HEK293 (cell line): Measurements from ENCODE around the gene PRM3.

Experiments used
- CTCF ChIA-PET: fragments of 350-600 bp; formaldehyde crosslinking; extraction: SDS; loops from one replicate; lab custom pipeline; 2021; ENCODE audit warnings: antibody characterized with exemption; lab: Yijun Ruan, JAX
- POLR2A ChIA-PET: fragments of 300-600 bp; formaldehyde crosslinking; extraction: SDS; loops from one replicate; lab custom pipeline; 2020; ENCODE audit warnings: antibody characterized with exemption, inconsistent platforms; lab: Yijun Ruan, JAX
- H3K27ac ChIP-seq: fragments of 200-500 bp; sonication (Bioruptor generic); 2 replicates; pipeline ENCODE4 v1.5.1; 2014; ENCODE audit warnings: low read depth, low read length, control low read depth, inconsistent platforms; ENCODE audit errors: extremely low read depth
- H3K36me3 ChIP-seq, 2 experiments: fragments of 200-500 bp in 1 of 2; sonication (Bioruptor generic) in 1 of 2; 1 replicate in 1 of 2; 2 replicates in 1 of 2; pipeline ENCODE4 v1.5.1; 2014 to 2017; ENCODE audit warnings: inconsistent platforms in 2 of 2, low read length in 2 of 2; ENCODE audit not compliant: control insufficient read depth in 2 of 2, insufficient read depth in 1 of 2
- H3K4me1 ChIP-seq: fragments of 200-500 bp; sonication (Bioruptor generic); 2 replicates; pipeline ENCODE4 v1.5.1; 2014; ENCODE audit warnings: mild to moderate bottlenecking, low read length, inconsistent platforms; ENCODE audit not compliant: control insufficient read depth, insufficient read depth
- H3K4me3 ChIP-seq: 2 replicates; pipeline ENCODE4 v1.5.1; 2011; ENCODE audit warnings: low read depth, mild to moderate bottlenecking, control low read depth, low read length, moderate library complexity
- H3K9me3 ChIP-seq: fragments of 200-500 bp; sonication (Bioruptor generic); 2 replicates; pipeline ENCODE4 v1.5.1; 2014; ENCODE audit warnings: low read depth, low read length, inconsistent platforms; ENCODE audit not compliant: control insufficient read depth, insufficient read depth
- HOXD13 ChIP-seq: sonication (generic); formaldehyde crosslinking; IDR thresholded peaks from 2 replicates; pipeline ENCODE4 v1.8.0; 2022; ENCODE audit warnings: missing genetic modification reagents, borderline replicate concordance
- KLF16 ChIP-seq: fragments of 450-650 bp; formaldehyde crosslinking; IDR thresholded peaks from 2 replicates; pipeline ENCODE4 v1.5.1; 2017; ENCODE audit warnings: missing biosample characterization, missing genetic modification characterization
- KLF9 ChIP-seq: fragments of 450-650 bp; formaldehyde crosslinking; IDR thresholded peaks from 2 replicates; pipeline ENCODE4 v1.5.1; 2016; ENCODE audit warnings: missing biosample characterization, missing genetic modification characterization, low read depth
- OSR2 ChIP-seq: fragments of 450-650 bp; formaldehyde crosslinking; IDR thresholded peaks from 2 replicates; pipeline ENCODE4 v1.5.1; 2016; ENCODE audit warnings: missing biosample characterization, missing genetic modification characterization
- SP7 ChIP-seq: fragments of 450-650 bp; formaldehyde crosslinking; IDR thresholded peaks from 2 replicates; pipeline ENCODE4 v1.5.1; 2016; ENCODE audit warnings: missing biosample characterization, missing genetic modification characterization
- WT1 ChIP-seq: fragments of 450-650 bp; formaldehyde crosslinking; IDR thresholded peaks from 2 replicates; pipeline ENCODE4 v1.5.1; 2016; ENCODE audit warnings: missing biosample characterization, missing genetic modification characterization
- ZNF114 ChIP-seq: fragments of 450-650 bp; formaldehyde crosslinking; IDR thresholded peaks from 2 replicates; pipeline ENCODE4 v1.5.0; 2017; ENCODE audit warnings: missing biosample characterization, missing genetic modification characterization
- ZNF146 ChIP-seq: fragments of 450-650 bp; formaldehyde crosslinking; IDR thresholded peaks from 2 replicates; pipeline ENCODE4 v1.5.1; 2016; ENCODE audit warnings: missing biosample characterization, missing genetic modification characterization
- ZNF19 ChIP-seq: fragments of 450-650 bp; formaldehyde crosslinking; IDR thresholded peaks from 2 replicates; pipeline ENCODE4; 2016; ENCODE audit warnings: missing biosample characterization, missing genetic modification characterization, low read depth
- ZNF394 ChIP-seq: fragments of 450-650 bp; formaldehyde crosslinking; IDR thresholded peaks from 2 replicates; pipeline ENCODE4 v1.5.1; 2016; ENCODE audit warnings: missing biosample characterization, missing genetic modification characterization, mild to moderate bottlenecking, moderate library complexity, borderline replicate concordance
- ZNF416 ChIP-seq: fragments of 450-650 bp; formaldehyde crosslinking; IDR thresholded peaks from 2 replicates; pipeline ENCODE4 v1.5.1; 2016; ENCODE audit warnings: missing biosample characterization, missing genetic modification characterization
- ZNF585B ChIP-seq: fragments of 450-650 bp; formaldehyde crosslinking; IDR thresholded peaks from 2 replicates; pipeline ENCODE4 v1.5.1; 2016; ENCODE audit warnings: missing biosample characterization, missing genetic modification characterization
- ZNF776 ChIP-seq: fragments of 450-650 bp; formaldehyde crosslinking; IDR thresholded peaks from 2 replicates; pipeline ENCODE4 v1.5.0; 2017; ENCODE audit warnings: missing biosample characterization, missing genetic modification characterization, borderline replicate concordance
- TF ChIP-seq, protein P1 (sequence below): fragments of 450-650 bp; formaldehyde crosslinking; IDR thresholded peaks from 2 replicates; pipeline ENCODE4 v1.5.1; 2017; ENCODE audit warnings: missing biosample characterization, mild to moderate bottlenecking, missing genetic modification characterization, moderate library complexity
- TF ChIP-seq, protein P2 (sequence below): fragments of 450-650 bp; formaldehyde crosslinking; IDR thresholded peaks from 2 replicates; pipeline ENCODE4 v1.5.1; 2016; ENCODE audit warnings: missing biosample characterization, missing genetic modification characterization, borderline replicate concordance
- TF ChIP-seq, protein P3 (sequence below): fragments of 450-650 bp; IDR thresholded peaks from 2 replicates; pipeline ENCODE4 v1.5.1; 2018; ENCODE audit warnings: missing biosample characterization, missing genetic modification characterization
- TF ChIP-seq, protein P4 (sequence below): fragments of 450-650 bp; formaldehyde crosslinking; IDR thresholded peaks from 2 replicates; pipeline ENCODE4 v1.5.0; 2017; ENCODE audit warnings: missing biosample characterization, missing genetic modification characterization, borderline replicate concordance

PRM3 gene

DNA sequence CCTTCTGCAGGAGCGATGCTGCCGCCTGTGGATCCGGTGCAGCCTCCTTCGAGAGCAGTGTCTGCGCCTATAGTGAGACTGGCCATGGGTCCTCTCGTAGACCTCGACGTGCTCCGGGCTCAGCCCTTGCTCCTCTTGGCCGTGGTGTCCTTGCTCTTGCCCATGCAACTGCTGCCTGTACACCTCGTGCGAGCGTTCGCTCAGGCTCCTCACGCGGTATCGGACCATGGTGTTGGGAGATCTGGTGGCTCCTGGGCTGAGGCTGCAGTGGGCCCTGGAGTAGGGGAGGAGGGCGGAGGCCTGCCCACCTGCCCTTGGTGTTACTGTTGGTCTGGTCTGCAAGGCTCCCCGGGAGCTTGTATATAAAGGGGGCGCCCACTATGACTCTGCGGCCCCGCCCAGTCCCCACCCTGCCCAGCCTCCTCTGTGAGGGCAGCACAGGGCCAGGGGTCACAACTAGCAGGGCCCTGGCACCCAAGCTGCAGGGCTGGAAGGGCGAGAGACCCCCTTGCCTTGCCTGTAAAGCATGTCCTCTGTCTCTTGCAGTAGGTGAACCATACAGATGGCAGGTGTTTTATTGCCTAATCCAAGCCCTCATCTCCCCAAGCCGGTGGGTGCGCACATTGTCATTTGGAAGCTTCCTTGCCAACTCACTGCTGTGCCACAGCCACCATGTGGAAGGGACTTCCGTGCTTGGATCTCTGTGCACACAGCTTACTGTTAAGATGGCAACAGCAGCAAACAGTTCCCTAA, 2.9 kb upstream of the PRM3 start, which contains the start of gene PRM2:
PRM2 (minus strand) TSS at position 338 of the 753 bp plus-strand sequence; CDS start at position 228, 110 bp downstream.
- Histone ChIP-seq H3K27ac (no peak within 1 kb of the TSS), H3K4me3 (no peak within 1 kb of the TSS), H3K9me3 (no peaks in the 10 kb centered on the region), H3K4me1 (peaks cover 5% of the 10 kb centered on the region), H3K36me3 (no peaks in the 10 kb centered on the region)
- CTCF ChIA-PET: interaction anchor here (0.6 to 0.7 kb wide), 3 partner anchors 20 to 174 kb away, joined by 3 to 4 read pairs (median 3); partner anchors contain the start of gene SOCS1
- TF ChIP-seq, protein P1, sequence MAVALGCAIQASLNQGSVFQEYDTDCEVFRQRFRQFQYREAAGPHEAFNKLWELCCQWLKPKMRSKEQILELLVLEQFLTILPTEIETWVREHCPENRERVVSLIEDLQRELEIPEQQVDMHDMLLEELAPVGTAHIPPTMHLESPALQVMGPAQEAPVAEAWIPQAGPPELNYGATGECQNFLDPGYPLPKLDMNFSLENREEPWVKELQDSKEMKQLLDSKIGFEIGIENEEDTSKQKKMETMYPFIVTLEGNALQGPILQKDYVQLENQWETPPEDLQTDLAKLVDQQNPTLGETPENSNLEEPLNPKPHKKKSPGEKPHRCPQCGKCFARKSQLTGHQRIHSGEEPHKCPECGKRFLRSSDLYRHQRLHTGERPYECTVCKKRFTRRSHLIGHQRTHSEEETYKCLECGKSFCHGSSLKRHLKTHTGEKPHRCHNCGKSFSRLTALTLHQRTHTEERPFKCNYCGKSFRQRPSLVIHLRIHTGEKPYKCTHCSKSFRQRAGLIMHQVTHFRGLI (tag by site-specific recombination): no peak
- TF ChIP-seq WT1 (tag by site-specific recombination) (no peak), SP7 (no peak), ZNF114 (no peak), ZNF19 (tag by site-specific recombination) (no peak), ZNF585B (tag by site-specific recombination) (no peak), KLF9 (tag by site-specific recombination) (no peak), OSR2 (tag by site-specific recombination) (no peak), ZNF146 (tag by site-specific recombination) (no peak), KLF16 (tag by site-specific recombination) (no peak), ZNF416 (tag by site-specific recombination) (no peak), HOXD13 (CRISPR knock-in tag) (no peak)
- TF ChIP-seq, protein P2, sequence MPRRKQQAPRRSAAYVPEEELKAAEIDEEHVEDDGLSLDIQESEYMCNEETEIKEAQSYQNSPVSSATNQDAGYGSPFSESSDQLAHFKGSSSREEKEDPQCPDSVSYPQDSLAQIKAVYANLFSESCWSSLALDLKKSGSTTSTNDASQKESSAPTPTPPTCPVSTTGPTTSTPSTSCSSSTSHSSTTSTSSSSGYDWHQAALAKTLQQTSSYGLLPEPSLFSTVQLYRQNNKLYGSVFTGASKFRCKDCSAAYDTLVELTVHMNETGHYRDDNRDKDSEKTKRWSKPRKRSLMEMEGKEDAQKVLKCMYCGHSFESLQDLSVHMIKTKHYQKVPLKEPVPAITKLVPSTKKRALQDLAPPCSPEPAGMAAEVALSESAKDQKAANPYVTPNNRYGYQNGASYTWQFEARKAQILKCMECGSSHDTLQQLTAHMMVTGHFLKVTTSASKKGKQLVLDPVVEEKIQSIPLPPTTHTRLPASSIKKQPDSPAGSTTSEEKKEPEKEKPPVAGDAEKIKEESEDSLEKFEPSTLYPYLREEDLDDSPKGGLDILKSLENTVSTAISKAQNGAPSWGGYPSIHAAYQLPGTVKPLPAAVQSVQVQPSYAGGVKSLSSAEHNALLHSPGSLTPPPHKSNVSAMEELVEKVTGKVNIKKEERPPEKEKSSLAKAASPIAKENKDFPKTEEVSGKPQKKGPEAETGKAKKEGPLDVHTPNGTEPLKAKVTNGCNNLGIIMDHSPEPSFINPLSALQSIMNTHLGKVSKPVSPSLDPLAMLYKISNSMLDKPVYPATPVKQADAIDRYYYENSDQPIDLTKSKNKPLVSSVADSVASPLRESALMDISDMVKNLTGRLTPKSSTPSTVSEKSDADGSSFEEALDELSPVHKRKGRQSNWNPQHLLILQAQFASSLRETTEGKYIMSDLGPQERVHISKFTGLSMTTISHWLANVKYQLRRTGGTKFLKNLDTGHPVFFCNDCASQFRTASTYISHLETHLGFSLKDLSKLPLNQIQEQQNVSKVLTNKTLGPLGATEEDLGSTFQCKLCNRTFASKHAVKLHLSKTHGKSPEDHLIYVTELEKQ (tag by site-specific recombination): no peak
- TF ChIP-seq, protein P3, sequence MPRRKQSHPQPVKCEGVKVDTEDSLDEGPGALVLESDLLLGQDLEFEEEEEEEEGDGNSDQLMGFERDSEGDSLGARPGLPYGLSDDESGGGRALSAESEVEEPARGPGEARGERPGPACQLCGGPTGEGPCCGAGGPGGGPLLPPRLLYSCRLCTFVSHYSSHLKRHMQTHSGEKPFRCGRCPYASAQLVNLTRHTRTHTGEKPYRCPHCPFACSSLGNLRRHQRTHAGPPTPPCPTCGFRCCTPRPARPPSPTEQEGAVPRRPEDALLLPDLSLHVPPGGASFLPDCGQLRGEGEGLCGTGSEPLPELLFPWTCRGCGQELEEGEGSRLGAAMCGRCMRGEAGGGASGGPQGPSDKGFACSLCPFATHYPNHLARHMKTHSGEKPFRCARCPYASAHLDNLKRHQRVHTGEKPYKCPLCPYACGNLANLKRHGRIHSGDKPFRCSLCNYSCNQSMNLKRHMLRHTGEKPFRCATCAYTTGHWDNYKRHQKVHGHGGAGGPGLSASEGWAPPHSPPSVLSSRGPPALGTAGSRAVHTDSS: no peak
- TF ChIP-seq, protein P4, sequence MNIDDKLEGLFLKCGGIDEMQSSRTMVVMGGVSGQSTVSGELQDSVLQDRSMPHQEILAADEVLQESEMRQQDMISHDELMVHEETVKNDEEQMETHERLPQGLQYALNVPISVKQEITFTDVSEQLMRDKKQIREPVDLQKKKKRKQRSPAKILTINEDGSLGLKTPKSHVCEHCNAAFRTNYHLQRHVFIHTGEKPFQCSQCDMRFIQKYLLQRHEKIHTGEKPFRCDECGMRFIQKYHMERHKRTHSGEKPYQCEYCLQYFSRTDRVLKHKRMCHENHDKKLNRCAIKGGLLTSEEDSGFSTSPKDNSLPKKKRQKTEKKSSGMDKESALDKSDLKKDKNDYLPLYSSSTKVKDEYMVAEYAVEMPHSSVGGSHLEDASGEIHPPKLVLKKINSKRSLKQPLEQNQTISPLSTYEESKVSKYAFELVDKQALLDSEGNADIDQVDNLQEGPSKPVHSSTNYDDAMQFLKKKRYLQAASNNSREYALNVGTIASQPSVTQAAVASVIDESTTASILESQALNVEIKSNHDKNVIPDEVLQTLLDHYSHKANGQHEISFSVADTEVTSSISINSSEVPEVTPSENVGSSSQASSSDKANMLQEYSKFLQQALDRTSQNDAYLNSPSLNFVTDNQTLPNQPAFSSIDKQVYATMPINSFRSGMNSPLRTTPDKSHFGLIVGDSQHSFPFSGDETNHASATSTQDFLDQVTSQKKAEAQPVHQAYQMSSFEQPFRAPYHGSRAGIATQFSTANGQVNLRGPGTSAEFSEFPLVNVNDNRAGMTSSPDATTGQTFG (tag by site-specific recombination): no peak
- POLR2A ChIA-PET: interaction anchor here (1.2 kb wide), 1 partner anchor 21 kb away, joined by 3 read pairs; the partner anchor contains the start of gene SOCS1

DNA sequence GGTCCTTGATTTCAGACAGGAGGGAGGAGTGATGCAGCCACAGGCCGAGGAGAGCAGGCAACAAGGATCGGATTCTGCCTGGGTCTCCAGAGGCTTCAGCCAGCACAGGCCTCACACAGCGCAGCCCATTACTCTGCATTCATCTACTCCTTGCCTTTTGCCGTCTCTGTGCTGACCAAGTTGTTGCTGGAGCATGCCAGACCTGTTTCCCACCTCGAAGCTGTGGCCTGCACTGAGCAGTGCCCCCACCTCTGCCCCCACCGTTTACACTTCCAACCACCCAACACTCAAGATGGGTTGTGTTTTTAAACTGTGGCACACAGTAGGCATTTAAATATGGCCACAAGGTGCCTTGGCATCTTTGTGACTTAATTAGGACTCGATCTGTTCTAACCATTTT, 1.5 kb upstream of the PRM3 start:
- Histone ChIP-seq H3K9me3 (no peaks in the 10 kb centered on the region), H3K36me3 (no peaks in the 10 kb centered on the region), H3K4me3 (no peak overlapping the region), H3K27ac (no peak overlapping the region), H3K4me1 (peaks cover 5% of the 10 kb centered on the region)
- TF ChIP-seq ZNF394 (tag by site-specific recombination) (no peak), ZNF776 (tag by site-specific recombination) (no peak)
- POLR2A ChIA-PET: interaction anchor here (2.6 kb wide), 1 partner anchor 19 kb away, joined by 10 read pairs; the partner anchor contains the start of gene SOCS1
- CTCF ChIA-PET: no interaction called here
